C4-2B (cell line): ENCODE measurements around the gene MED28.

Experiments used
- CTCF ChIP-seq: fragments of 450-650 bp; conservative IDR thresholded peaks from 2 replicates; pipeline ENCODE4 v1.5.1; 2017; ENCODE audit warnings: mild to moderate bottlenecking
- ZFX ChIP-seq: fragments of 450-650 bp; IDR thresholded peaks from 2 replicates; pipeline ENCODE4 v1.6.1; 2017

- no peak for TF ChIP-seq CTCF
- TF ChIP-seq ZFX: no peak
Observed at GRCh38 chr4:17670423-17670822, 56.0 kb downstream of the MED28 start.
